Measurements from ENCODE around the gene GLYR1.
"Not testable (repeated sequence)": the region's sequence is repeated elsewhere in the genome, so short reads cannot be mapped to it uniquely, and the experiment has no call there.

The GLYR1 gene

DNA sequence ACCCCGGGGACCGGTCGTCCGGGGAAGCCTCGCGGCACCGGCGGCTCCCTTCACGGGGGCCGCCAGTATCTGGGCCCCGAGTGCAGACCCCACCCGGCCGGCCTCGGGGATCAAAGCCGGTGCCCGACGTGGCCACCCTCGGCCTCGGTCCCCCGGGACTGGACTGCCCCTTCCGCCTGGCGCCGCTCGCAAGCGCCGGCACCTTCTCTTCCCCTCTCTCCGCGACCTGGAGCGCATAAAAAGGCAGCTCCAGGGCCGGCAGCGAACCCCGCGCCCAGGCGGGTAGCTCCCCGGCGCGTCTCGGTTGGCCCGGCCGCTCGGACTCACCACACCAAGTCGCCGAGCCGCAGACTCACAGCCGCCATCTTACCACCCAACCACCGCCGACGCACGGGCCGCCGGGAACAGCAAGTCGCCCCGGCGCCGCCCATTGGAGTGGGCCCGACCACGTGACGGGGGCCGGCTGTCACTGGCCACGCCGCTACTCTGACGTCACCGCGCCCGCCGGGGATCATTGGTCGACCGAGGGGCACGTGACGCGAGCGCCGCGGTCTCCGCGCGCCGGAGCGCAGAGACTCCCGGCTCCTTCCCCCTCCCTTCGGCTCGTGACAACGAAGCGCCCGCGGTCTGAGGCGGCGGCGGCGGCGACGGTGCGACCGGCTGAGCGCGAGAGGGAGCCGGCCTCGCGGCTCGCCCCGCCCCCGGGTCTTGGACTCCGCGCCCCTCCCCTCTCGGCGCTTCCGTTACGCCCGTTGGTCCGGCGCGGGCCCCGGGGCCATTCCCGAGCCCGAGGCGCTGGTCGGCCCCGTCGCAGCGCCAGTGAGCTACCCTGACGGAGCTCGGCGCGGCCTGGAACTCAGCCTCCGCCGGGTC lies at the start of gene GLYR1, which contains the start of gene UBN1:
GLYR1 (minus strand) TSS at position 388 of the 873 bp plus-strand sequence; CDS start at position 365, 23 bp downstream.
UBN1 (plus strand) TSS at position 581 of the 873 bp plus-strand sequence. CDS start 5,437 bp downstream, outside the sequence.
- DNase-seq (ENCODE audit: low read depth) = peak; percentile 100

DNA sequence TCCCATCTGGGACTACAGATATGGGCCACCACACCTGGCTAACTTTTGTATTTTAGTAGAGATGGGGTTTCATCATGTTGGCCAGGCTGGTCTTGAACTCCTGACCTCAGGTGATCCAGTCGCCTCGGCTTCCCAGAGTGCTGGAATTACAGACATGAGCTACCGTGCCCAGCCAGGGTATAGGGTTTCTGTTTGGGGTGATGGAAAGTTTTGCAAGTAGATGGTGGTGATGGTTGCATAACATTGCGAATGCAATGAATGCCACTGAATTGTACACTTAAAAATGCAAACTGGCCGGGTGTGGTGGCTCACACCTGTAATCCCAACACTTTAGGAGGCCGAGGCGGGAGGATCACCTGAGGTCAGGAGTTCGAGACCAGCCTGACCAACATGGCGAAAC lies 49.7 kb upstream of the GLYR1 start:
- not testable (repeated sequence) for DNase-seq (ENCODE audit: low read depth)

GRCh38 chr16:4895366-4895765 lies 48.3 kb upstream of the GLYR1 start:
- DNase-seq (ENCODE audit: low read depth) = no peak

GRCh38 chr16:4894276-4895150 lies 47.4 kb upstream of the GLYR1 start:
- no peak for DNase-seq (ENCODE audit: low read depth)

- DNase-seq (ENCODE audit: low read depth) = no peak
Measured at GRCh38 chr16:4893103-4893862, 46.2 kb upstream of the GLYR1 start.

- DNase-seq (ENCODE audit: low read depth) = no peak
Measured at GRCh38 chr16:4892361-4893102, 45.4 kb upstream of the GLYR1 start.

DNA sequence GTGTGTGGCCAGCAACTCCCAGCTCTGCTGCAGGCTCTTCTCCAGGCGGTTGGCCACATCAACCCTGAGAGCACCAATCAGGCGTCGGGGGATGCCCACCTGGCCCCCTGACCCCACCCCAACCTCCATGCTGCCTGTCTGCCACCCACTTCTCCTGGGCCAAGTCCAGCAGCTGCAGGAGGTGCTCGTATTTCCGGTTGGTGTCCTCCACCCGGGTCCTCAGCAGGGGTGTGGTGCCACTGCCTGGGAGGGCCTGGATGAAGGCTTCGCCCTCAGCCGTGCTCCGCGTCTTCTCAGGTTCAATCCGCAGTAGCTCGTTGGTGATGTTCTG lies 44.8 kb upstream of the GLYR1 start:
- no peak for DNase-seq (ENCODE audit: low read depth)

GRCh38 chr16:4891097-4891885 lies 44.2 kb upstream of the GLYR1 start:
- DNase-seq (ENCODE audit: low read depth) = no peak

- no peak for DNase-seq (ENCODE audit: low read depth)
Measured at GRCh38 chr16:4890686-4891085, 43.6 kb upstream of the GLYR1 start.

DNA sequence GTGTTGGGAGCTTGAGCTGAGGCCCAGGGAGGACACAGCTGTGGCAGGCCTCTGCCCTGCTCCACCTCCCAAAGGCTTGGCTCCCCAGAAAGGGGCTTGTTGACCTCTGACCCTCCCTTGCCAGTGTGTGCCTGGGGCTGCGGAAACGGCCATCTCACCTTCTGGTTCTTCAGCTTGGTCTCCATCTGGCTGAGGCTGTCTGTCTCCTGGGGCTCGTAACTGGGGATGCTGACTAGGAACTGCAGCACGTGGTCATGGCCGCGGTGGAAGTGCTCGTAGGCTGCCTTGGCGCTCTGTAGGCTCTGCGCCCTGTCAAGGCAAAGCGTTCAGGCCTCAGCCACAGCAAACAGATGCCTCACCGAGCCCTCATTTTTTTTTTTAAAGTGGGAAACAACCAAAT lies 42.9 kb upstream of the GLYR1 start:
- no peak for DNase-seq (ENCODE audit: low read depth)

GRCh38 chr16:4888428-4889135 lies 41.5 kb upstream of the GLYR1 start:
- DNase-seq (ENCODE audit: low read depth) = no peak

GRCh38 chr16:4886151-4886550 lies 39.1 kb upstream of the GLYR1 start:
- DNase-seq (ENCODE audit: low read depth) = no peak

GRCh38 chr16:4884972-4885874 lies 38.1 kb upstream of the GLYR1 start:
- DNase-seq (ENCODE audit: low read depth) = no peak

GRCh38 chr16:4884209-4884608 lies 37.1 kb upstream of the GLYR1 start:
- no peak for DNase-seq (ENCODE audit: low read depth)

GRCh38 chr16:4883501-4883900 lies 36.4 kb upstream of the GLYR1 start:
- no peak for DNase-seq (ENCODE audit: low read depth)

DNA sequence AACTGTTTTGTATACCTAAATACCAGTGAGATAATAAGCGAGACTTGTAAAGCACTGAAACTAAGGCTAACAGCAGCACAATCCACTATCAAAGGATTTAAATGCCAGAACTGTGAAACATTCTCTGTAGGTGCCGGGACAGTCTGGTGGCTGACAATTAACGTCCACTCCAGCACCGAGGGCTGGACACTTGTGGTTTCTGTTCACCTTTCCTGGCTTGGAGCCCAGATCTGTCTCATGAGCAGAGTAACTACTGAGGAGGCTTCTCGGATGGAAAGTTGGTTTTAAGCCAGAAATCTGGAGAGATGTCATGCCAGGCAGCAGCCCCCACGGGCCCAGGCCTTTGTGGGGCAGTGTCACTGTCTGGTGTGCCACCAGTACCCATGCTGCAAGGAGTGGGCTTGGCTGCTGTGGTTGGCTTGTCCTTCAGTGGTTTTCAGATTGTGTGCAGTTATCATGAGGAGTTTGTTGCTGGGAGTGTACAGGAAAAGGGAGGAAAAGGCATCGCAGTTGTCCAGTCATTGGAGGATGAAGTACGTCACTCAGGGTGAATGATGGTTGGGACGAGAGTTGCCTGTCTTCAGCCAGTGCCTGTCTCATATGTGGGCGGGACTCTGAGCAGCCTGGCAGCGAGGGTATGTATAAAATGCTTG lies 35.7 kb upstream of the GLYR1 start:
- DNase-seq (ENCODE audit: low read depth) = no peak

DNA sequence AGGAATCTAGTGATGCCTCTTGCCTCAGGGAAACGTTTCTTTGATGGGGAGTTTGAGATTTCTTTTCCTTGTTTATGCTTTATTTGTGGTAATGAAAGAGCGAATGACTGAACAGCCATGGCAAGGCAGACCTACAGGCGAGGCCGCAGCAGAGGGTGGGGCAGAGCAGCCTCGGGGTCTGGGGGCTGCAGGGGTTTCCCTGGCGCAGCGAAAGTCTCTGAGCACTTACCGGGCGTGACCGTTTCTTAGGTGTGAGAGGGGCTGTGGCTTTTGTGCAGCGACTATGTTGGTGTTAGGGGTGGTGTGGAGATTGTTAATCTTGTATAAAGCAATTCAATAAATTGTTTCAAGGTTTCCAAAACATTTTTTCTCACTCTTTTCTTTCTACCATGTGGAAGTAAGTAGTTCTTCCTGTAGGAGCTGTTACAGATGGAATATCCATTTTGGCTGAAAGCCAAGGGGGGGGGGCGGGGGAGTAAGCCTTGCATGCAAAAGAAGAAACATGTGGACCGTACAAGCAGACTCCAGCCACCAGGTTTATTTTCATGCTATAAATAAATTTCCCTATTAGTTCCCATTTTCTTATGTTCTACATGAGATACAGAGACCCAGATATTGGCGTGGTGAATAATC lies 35.0 kb upstream of the GLYR1 start:
- DNase-seq (ENCODE audit: low read depth) = no peak

DNA sequence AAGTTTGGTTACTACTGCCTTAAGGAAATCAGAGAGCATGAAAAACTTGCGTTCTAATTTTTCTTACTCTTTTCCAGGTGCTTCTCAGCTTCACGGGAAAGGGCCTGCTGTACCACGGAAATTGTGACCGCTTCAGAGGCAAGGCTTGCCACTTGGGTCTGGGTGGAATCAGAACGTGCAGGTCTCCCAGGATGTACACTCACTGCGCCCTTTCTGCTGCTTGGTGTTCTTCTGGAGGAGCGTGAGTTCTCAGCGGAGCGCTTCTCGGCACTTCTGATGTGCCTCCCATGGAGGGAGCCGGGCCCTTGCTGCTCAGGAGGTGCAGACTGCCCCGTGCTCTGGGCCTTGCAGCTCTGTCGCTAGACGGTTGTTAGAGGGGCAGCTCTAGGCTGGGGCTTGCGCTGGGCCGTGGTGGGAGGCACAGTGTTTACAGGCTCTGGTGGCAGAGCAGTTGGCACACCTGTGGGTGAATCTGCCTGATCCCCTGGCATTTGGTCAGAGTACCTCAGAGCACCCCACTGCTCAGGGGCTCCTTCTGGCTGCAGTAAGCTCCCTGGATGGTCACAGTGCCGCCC lies 33.0 kb upstream of the GLYR1 start:
- no peak for DNase-seq (ENCODE audit: low read depth)
